ENCODE data around the gene CD36. TPM values are rescaled to one million over a fixed set of nuclear protein-coding genes. Genes with fewer than 3 reads are reported as not detected.

Gene CD36
- 0.31 and 0.96 TPM in 2 replicates for polyA plus RNA-seq
- polyA minus RNA-seq: 0.49 and 1.0 TPM in 2 replicates

GRCh38 chr7:80637911-80638765, at the start of gene CD36:
TSS of gene CD36 (plus strand) at chr7:80638642. CDS start at chr7:80646741, 8,099 bp downstream.
- H3K9me2 ChIP-seq (ENCODE audit: insufficient read depth, low read length): no peaks in the 10 kb centered on the region
- H3K79me2 ChIP-seq (replicated peaks; ENCODE audit: insufficient read depth, low read length): no peaks in the 10 kb centered on the region
- no peak within 1 kb of the TSS for H3K4me2 ChIP-seq (ENCODE audit: low read length)
- H3K4me3 ChIP-seq (ENCODE audit: low read length): no peak within 1 kb of the TSS
- no peaks in the 10 kb centered on the region for H3K27me3 ChIP-seq (ENCODE audit: insufficient read depth, low read depth, low read length)
- H3K27ac ChIP-seq (ENCODE audit: low read length): no peak within 1 kb of the TSS
- H3K9me3 ChIP-seq (ENCODE audit: low read length): no peaks in the 10 kb centered on the region
- TF ChIP-seq, protein P1, sequence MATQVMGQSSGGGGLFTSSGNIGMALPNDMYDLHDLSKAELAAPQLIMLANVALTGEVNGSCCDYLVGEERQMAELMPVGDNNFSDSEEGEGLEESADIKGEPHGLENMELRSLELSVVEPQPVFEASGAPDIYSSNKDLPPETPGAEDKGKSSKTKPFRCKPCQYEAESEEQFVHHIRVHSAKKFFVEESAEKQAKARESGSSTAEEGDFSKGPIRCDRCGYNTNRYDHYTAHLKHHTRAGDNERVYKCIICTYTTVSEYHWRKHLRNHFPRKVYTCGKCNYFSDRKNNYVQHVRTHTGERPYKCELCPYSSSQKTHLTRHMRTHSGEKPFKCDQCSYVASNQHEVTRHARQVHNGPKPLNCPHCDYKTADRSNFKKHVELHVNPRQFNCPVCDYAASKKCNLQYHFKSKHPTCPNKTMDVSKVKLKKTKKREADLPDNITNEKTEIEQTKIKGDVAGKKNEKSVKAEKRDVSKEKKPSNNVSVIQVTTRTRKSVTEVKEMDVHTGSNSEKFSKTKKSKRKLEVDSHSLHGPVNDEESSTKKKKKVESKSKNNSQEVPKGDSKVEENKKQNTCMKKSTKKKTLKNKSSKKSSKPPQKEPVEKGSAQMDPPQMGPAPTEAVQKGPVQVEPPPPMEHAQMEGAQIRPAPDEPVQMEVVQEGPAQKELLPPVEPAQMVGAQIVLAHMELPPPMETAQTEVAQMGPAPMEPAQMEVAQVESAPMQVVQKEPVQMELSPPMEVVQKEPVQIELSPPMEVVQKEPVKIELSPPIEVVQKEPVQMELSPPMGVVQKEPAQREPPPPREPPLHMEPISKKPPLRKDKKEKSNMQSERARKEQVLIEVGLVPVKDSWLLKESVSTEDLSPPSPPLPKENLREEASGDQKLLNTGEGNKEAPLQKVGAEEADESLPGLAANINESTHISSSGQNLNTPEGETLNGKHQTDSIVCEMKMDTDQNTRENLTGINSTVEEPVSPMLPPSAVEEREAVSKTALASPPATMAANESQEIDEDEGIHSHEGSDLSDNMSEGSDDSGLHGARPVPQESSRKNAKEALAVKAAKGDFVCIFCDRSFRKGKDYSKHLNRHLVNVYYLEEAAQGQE (IDR thresholded peaks at IDR 0.05; ENCODE audit: borderline replicate concordance): no peak
- TF ChIP-seq POLR2AphosphoS5 (IDR thresholded peaks at IDR 0.05): no peak
- TF ChIP-seq TAF1 (IDR thresholded peaks at IDR 0.05; ENCODE audit: low read depth): no peak
- no peak for TF ChIP-seq MXI1 (conservative IDR thresholded peaks at IDR 0.05; ENCODE audit: poor library complexity, severe bottlenecking)
- no peak for TF ChIP-seq EZH2 (IDR thresholded peaks at IDR 0.05; ENCODE audit: borderline replicate concordance, insufficient read depth, low read length, poor library complexity, severe bottlenecking)
- no peak for TF ChIP-seq RAD21 (conservative IDR thresholded peaks at IDR 0.05)
- no peaks in the 10 kb centered on the region for H3K36me3 ChIP-seq (ENCODE audit: insufficient read depth, low read length)
- no peaks in the 10 kb centered on the region for H4K20me1 ChIP-seq (ENCODE audit: insufficient read depth)
- no peak within 1 kb of the TSS for H2AFZ ChIP-seq (ENCODE audit: low read depth, low read length)
- H3F3A ChIP-seq (ENCODE audit: insufficient read depth, low read length, poor library complexity, severe bottlenecking): no peaks in the 10 kb centered on the region
- H3K9ac ChIP-seq (ENCODE audit: low read length): no peak within 1 kb of the TSS

- Histone ChIP-seq H3K27me3 (ENCODE audit: insufficient read depth, low read depth, low read length) (no peaks in the 10 kb centered on the region), H2AFZ (ENCODE audit: low read depth, low read length) (no peak overlapping the region), H3K4me3 (ENCODE audit: low read length) (no peak overlapping the region), H3K27ac (ENCODE audit: low read length) (no peak overlapping the region), H3K9me3 (ENCODE audit: low read length) (no peaks in the 10 kb centered on the region), H3K9me2 (ENCODE audit: insufficient read depth, low read length) (no peaks in the 10 kb centered on the region), H3K4me2 (ENCODE audit: low read length) (no peak overlapping the region), H3K79me2 (replicated peaks; ENCODE audit: insufficient read depth, low read length) (no peaks in the 10 kb centered on the region), H4K20me1 (ENCODE audit: insufficient read depth) (no peaks in the 10 kb centered on the region), H3K9ac (ENCODE audit: low read length) (no peak overlapping the region), H3F3A (ENCODE audit: insufficient read depth, low read length, poor library complexity, severe bottlenecking) (no peaks in the 10 kb centered on the region), H3K36me3 (ENCODE audit: insufficient read depth, low read length) (no peaks in the 10 kb centered on the region)
- TF ChIP-seq CTCF (IDR thresholded peaks at IDR 0.05; ENCODE audit: poor library complexity, severe bottlenecking) (no peak), EP300 (conservative IDR thresholded peaks at IDR 0.05; ENCODE audit: poor library complexity, severe bottlenecking) (no peak), SMC3 (conservative IDR thresholded peaks at IDR 0.05; ENCODE audit: poor library complexity) (no peak)
Measured at GRCh38 chr7:80589631-80590030, 48.8 kb upstream of the CD36 start.
